HepG2 (cell line): ENCODE data around the gene PDSS2. TPM values are rescaled to one million over a fixed set of nuclear protein-coding genes. Genes with fewer than 3 reads are reported as not detected.

Source experiments
- ARID4A ChIP-seq: sonication (generic); formaldehyde crosslinking; IDR thresholded peaks from 2 replicates; pipeline ENCODE4 v1.5.0; 2020; ENCODE audit warnings: mild to moderate bottlenecking, missing genetic modification reagents, borderline replicate concordance
- BRD4 ChIP-seq: sonication (generic); formaldehyde crosslinking; IDR thresholded peaks from 2 replicates; pipeline ENCODE4 v1.4.0; 2020; ENCODE audit warnings: missing genetic modification reagents
- CENPBD1 ChIP-seq: sonication (generic); formaldehyde crosslinking; IDR thresholded peaks from 2 replicates; pipeline ENCODE4 v1.8.0; 2022; ENCODE audit warnings: missing genetic modification reagents, low read depth, mild to moderate bottlenecking, borderline replicate concordance
- CREB1 ChIP-seq, 2 experiments: fragments of 450-650 bp in 1 of 2; IDR thresholded peaks; 2 replicates each; pipeline ENCODE4 v1.6.1; 2016 to 2017; ENCODE audit warnings: control low read depth in 1 of 2, mild to moderate bottlenecking in 1 of 2, missing compliant biosample characterization in 1 of 2, missing genetic modification characterization in 1 of 2
- CTCF ChIP-seq: sonication (generic); formaldehyde crosslinking; IDR thresholded peaks from 2 replicates; pipeline ENCODE4 v1.5.0; 2020; ENCODE audit warnings: mild to moderate bottlenecking, missing genetic modification reagents, moderate library complexity
- DDIT3 ChIP-seq: sonication (generic); formaldehyde crosslinking; IDR thresholded peaks from 2 replicates; pipeline ENCODE4 v1.4.0; 2020; ENCODE audit warnings: mild to moderate bottlenecking, missing genetic modification reagents
- ESRRA ChIP-seq: sonication (generic); formaldehyde crosslinking; IDR thresholded peaks from 2 replicates; pipeline ENCODE4 v1.5.1; 2020; ENCODE audit warnings: mild to moderate bottlenecking, low read depth, missing genetic modification reagents
- FOXA3 ChIP-seq: IDR thresholded peaks from 2 replicates; pipeline ENCODE4 v1.6.1; 2016; ENCODE audit warnings: missing genetic modification reagents, missing compliant biosample characterization
- HDAC6 ChIP-seq: fragments of 200-600 bp; sonication (generic); IDR thresholded peaks from 2 replicates; pipeline ENCODE4 v1.7.0; 2017; ENCODE audit warnings: mild to moderate bottlenecking, antibody characterized with exemption, low read length, low read depth
- KDM3A ChIP-seq: IDR thresholded peaks from 2 replicates; pipeline ENCODE4 v1.6.1; 2018; ENCODE audit warnings: low read depth, missing compliant biosample characterization
- PAWR ChIP-seq: sonication (generic); formaldehyde crosslinking; IDR thresholded peaks from 2 replicates; pipeline ENCODE4 v1.4.0; 2020; ENCODE audit warnings: missing genetic modification reagents, mild to moderate bottlenecking, borderline replicate concordance
- SUZ12 ChIP-seq: fragments of 150-350 bp; IDR thresholded peaks from 2 replicates; pipeline ENCODE4 v1.6.1; 2014; ENCODE audit warnings: low read depth, low read length
- ZBED4 ChIP-seq: sonication (generic); formaldehyde crosslinking; IDR thresholded peaks from 2 replicates; pipeline ENCODE4 v1.4.0; 2020; ENCODE audit warnings: missing genetic modification reagents, borderline replicate concordance
- ZFP36L1 ChIP-seq: sonication (generic); formaldehyde crosslinking; IDR thresholded peaks from 2 replicates; pipeline ENCODE4 v1.8.0; 2022; ENCODE audit warnings: mild to moderate bottlenecking, missing genetic modification reagents, moderate library complexity
- ZNF460 ChIP-seq: sonication (generic); formaldehyde crosslinking; IDR thresholded peaks from 2 replicates; pipeline ENCODE4 v1.5.1; 2020; ENCODE audit warnings: missing genetic modification reagents, mild to moderate bottlenecking, borderline replicate concordance
- polyA plus RNA-seq, 8 experiments: library from polyadenylated mRNA; depleted of rRNA in 3 of 8; stranded (reverse) in 7 of 8; unstranded in 1 of 8; fragments of >200 nt; fragmentation: Illumina TruSeq in 4 of 8; extraction: Trizol in 4 of 8; gene quantifications; 2 replicates each; pipeline versions ENCODE4 v1.2.1 to v1.2.3, GENCODE V29; 2011 to 2016; ENCODE audit warnings: low read depth in 4 of 8, missing spikeins in 1 of 8, mixed read lengths in 1 of 8; ENCODE audit not compliant: insufficient read depth in 1 of 8
- total RNA-seq, 5 experiments: library from RNA; depleted of rRNA; stranded (reverse); fragments of >200 nt; fragmentation: Illumina TruSeq; extraction: Trizol; gene quantifications; 2 replicates each; pipeline ENCODE4 v1.2.3, GENCODE V29; 2016; ENCODE audit warnings: low read depth in 1 of 5

The PDSS2 gene
- total and polyA plus RNA-seq, 2 of the 13 experiments (the other 11 are each of a cell fraction or from before 2014, with no cell fraction given) = 16.2 to 17.0 TPM

GRCh38 chr6:107489636-107490565 lies 30.5 kb upstream of the PDSS2 start, which contains the start of gene SOBP (continued):
- TF ChIP-seq ARID4A (CRISPR knock-in tag) = 0 out of 2 replicates have a peak, but pooled peaks have one; percentile 4
- TF ChIP-seq CENPBD1 (CRISPR knock-in tag) = no peak
- no peak for TF ChIP-seq PAWR (CRISPR knock-in tag)
- TF ChIP-seq CREB1 (IDR thresholded peaks at IDR 0.05) = no peak
- TF ChIP-seq CREB1 (CRISPR knock-in tag; IDR thresholded peaks at IDR 0.05) = no peak
- TF ChIP-seq BRD4 (CRISPR knock-in tag) = no peak
- TF ChIP-seq ZFP36L1 (CRISPR knock-in tag) = no peak
- TF ChIP-seq SUZ12 = no peak
- TF ChIP-seq ZNF460 (CRISPR knock-in tag) = no peak
- TF ChIP-seq HDAC6 = no peak
- TF ChIP-seq ZBED4 (CRISPR knock-in tag) = no peak
- TF ChIP-seq FOXA3 (CRISPR knock-in tag) = no peak
- no peak for TF ChIP-seq KDM3A (CRISPR knock-in tag)
- TF ChIP-seq DDIT3 (CRISPR knock-in tag) = no peak
- no peak for TF ChIP-seq CTCF (CRISPR knock-in tag)
- TF ChIP-seq ESRRA (CRISPR knock-in tag) = 0 out of 2 replicates have a peak, but pooled peaks have one; percentile 15
